HepG2 (cell line): ENCODE data around the gene AP1G1. TPM values are rescaled to one million over a fixed set of nuclear protein-coding genes. Genes with fewer than 3 reads are reported as not detected.

Source experiments
- CC2D1A ChIP-seq: sonication (generic); formaldehyde crosslinking; IDR thresholded peaks from 2 replicates; pipeline ENCODE4 v1.8.1; 2023; ENCODE audit warnings: mild to moderate bottlenecking, missing genetic modification reagents
- DNMT3B ChIP-seq: conservative IDR thresholded peaks from 2 replicates; pipeline ENCODE4 v1.6.1; 2016; ENCODE audit warnings: missing biosample characterization, control low read depth
- GATA4 ChIP-seq: sonication (generic); IDR thresholded peaks from 2 replicates; pipeline ENCODE4 v1.6.1; 2016; ENCODE audit warnings: antibody characterized with exemption, low read depth, borderline replicate concordance
- GATAD2A ChIP-seq: IDR thresholded peaks from 2 replicates; pipeline ENCODE4 v1.6.1; 2016
- LCORL ChIP-seq, 2 experiments: fragments of 450-650 bp in 1 of 2; sonication (generic) in 1 of 2; formaldehyde crosslinking in 1 of 2; IDR thresholded peaks; 2 replicates each; pipeline versions ENCODE4 v1.5.0 to v1.6.1; 2017 to 2020; ENCODE audit warnings: antibody characterized with exemption in 1 of 2, missing genetic modification reagents in 1 of 2
- NFATC3 ChIP-seq: sonication (generic); formaldehyde crosslinking; IDR thresholded peaks from 2 replicates; pipeline ENCODE4 v1.5.1; 2020; ENCODE audit warnings: mild to moderate bottlenecking, missing genetic modification reagents
- NFKB2 ChIP-seq: sonication (generic); formaldehyde crosslinking; IDR thresholded peaks from 2 replicates; pipeline ENCODE4 v1.4.0; 2020; ENCODE audit warnings: missing genetic modification reagents, borderline replicate concordance
- NFKBIZ ChIP-seq: IDR thresholded peaks from 2 replicates; pipeline ENCODE4 v1.6.1; 2018; ENCODE audit warnings: missing genetic modification reagents, missing compliant biosample characterization
- RARA ChIP-seq: IDR thresholded peaks from 2 replicates; pipeline ENCODE4 v1.6.1; 2016; ENCODE audit warnings: missing genetic modification reagents, missing compliant biosample characterization
- REXO4 ChIP-seq: sonication (generic); formaldehyde crosslinking; IDR thresholded peaks from 2 replicates; pipeline ENCODE4 v1.8.0; 2022; ENCODE audit warnings: missing genetic modification reagents, mild to moderate bottlenecking, borderline replicate concordance
- SAP130 ChIP-seq: IDR thresholded peaks from 2 replicates; pipeline ENCODE4 v1.6.1; 2016; ENCODE audit warnings: low read depth
- SMAD1 ChIP-seq: sonication (generic); formaldehyde crosslinking; IDR thresholded peaks from 2 replicates; pipeline ENCODE4 v1.4.0; 2020; ENCODE audit warnings: missing genetic modification reagents, low read depth, mild to moderate bottlenecking, borderline replicate concordance
- SP140L ChIP-seq: sonication (generic); formaldehyde crosslinking; IDR thresholded peaks from 2 replicates; pipeline ENCODE4 v1.4.0; 2020; ENCODE audit warnings: missing genetic modification reagents, borderline replicate concordance
- SUZ12 ChIP-seq: fragments of 150-350 bp; IDR thresholded peaks from 2 replicates; pipeline ENCODE4 v1.6.1; 2014; ENCODE audit warnings: low read depth, low read length
- THAP11 ChIP-seq: IDR thresholded peaks from 2 replicates; pipeline ENCODE4 v1.6.1; 2016; ENCODE audit warnings: missing biosample characterization, missing genetic modification reagents
- ZBTB1 ChIP-seq: sonication (generic); formaldehyde crosslinking; IDR thresholded peaks from 2 replicates; pipeline ENCODE4 v1.4.0; 2020; ENCODE audit warnings: missing genetic modification reagents, borderline replicate concordance
- ZNF317 ChIP-seq: sonication (generic); formaldehyde crosslinking; IDR thresholded peaks from 2 replicates; pipeline ENCODE4 v1.5.0; 2020; ENCODE audit warnings: mild to moderate bottlenecking, missing genetic modification reagents
- ZNF44 ChIP-seq: sonication (generic); formaldehyde crosslinking; IDR thresholded peaks from 2 replicates; pipeline ENCODE4 v1.5.1; 2020; ENCODE audit warnings: mild to moderate bottlenecking, missing genetic modification reagents
- ZSCAN25 ChIP-seq: sonication (generic); formaldehyde crosslinking; IDR thresholded peaks from 2 replicates; pipeline ENCODE4 v1.8.0; 2022; ENCODE audit warnings: mild to moderate bottlenecking, missing genetic modification reagents
- polyA plus RNA-seq, 8 experiments: library from polyadenylated mRNA; depleted of rRNA in 3 of 8; stranded (reverse) in 7 of 8; unstranded in 1 of 8; fragments of >200 nt; fragmentation: Illumina TruSeq in 4 of 8; extraction: Trizol in 4 of 8; gene quantifications; 2 replicates each; pipeline versions ENCODE4 v1.2.1 to v1.2.3, GENCODE V29; 2011 to 2016; ENCODE audit warnings: low read depth in 4 of 8, missing spikeins in 1 of 8, mixed read lengths in 1 of 8; ENCODE audit not compliant: insufficient read depth in 1 of 8
- total RNA-seq, 5 experiments: library from RNA; depleted of rRNA; stranded (reverse); fragments of >200 nt; fragmentation: Illumina TruSeq; extraction: Trizol; gene quantifications; 2 replicates each; pipeline ENCODE4 v1.2.3, GENCODE V29; 2016; ENCODE audit warnings: low read depth in 1 of 5
- TF ChIP-seq, protein P1 (sequence below): sonication (generic); formaldehyde crosslinking; IDR thresholded peaks from 2 replicates; pipeline ENCODE4 v1.4.0; 2020; ENCODE audit warnings: missing genetic modification reagents
- TF ChIP-seq, protein P2 (sequence below): sonication (generic); formaldehyde crosslinking; conservative IDR thresholded peaks from 2 replicates; pipeline ENCODE4 v1.4.0; 2020; ENCODE audit warnings: missing genetic modification reagents
- TF ChIP-seq, protein P3 (sequence below): sonication (generic); formaldehyde crosslinking; IDR thresholded peaks from 2 replicates; pipeline ENCODE4 v1.4.0; 2020; ENCODE audit warnings: mild to moderate bottlenecking, missing genetic modification reagents, borderline replicate concordance

Gene AP1G1
- total and polyA plus RNA-seq, 2 of the 13 experiments (the other 11 are each of a cell fraction or from before 2014, with no cell fraction given) = 62.2 to 66.2 TPM

DNA sequence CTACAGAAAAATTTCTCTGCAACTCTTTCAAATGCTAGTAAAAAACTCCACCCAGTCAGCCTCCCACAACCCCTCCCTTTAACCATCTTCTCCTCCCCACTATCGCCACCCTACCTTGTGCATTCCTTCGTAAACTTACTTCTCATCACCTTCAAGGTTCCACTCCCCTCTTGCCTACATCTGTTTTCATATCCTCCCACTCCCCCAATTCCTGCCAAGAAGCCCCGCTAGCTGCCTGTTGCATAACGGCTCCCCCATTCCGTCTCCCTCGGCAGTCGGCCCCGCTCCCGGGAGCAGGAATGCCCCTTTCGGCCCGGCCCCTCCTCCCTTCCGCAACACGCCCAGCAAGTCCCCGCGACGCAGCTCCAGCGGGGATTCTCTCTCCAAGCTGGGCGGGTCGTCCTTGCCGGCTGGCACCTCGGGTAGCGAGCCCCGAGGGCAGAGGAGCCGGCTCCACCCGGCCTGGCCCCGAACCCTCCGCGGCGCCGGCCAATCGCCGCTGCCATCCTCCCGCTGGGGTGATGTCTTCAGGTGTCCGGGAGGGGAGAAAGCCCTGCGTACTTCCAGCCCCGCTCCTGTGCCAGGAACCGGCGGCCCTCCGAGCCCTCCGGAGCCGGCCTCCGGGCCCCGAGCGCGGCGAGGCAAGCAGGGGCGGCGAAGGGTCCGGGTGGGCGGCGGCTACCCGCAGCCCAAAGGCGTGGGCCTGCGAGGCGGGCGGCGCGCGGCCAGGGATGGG is 85.7 kb downstream of the AP1G1 start (continued):
- TF ChIP-seq, protein P1, sequence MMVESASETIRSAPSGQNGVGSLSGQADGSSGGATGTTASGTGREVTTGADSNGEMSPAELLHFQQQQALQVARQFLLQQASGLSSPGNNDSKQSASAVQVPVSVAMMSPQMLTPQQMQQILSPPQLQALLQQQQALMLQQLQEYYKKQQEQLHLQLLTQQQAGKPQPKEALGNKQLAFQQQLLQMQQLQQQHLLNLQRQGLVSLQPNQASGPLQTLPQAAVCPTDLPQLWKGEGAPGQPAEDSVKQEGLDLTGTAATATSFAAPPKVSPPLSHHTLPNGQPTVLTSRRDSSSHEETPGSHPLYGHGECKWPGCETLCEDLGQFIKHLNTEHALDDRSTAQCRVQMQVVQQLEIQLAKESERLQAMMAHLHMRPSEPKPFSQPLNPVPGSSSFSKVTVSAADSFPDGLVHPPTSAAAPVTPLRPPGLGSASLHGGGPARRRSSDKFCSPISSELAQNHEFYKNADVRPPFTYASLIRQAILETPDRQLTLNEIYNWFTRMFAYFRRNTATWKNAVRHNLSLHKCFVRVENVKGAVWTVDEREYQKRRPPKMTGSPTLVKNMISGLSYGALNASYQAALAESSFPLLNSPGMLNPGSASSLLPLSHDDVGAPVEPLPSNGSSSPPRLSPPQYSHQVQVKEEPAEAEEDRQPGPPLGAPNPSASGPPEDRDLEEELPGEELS = peak; percentile 55; the same call in 1 of the 2 replicates
- TF ChIP-seq SAP130 (peak; percentile 87), DNMT3B (CRISPR knock-in tag) (no peak), REXO4 (CRISPR knock-in tag) (no peak), THAP11 (CRISPR knock-in tag) (peak; percentile 54; the same call in 1 of the 2 replicates), ZNF317 (CRISPR knock-in tag) (peak; percentile 47; the same call in 1 of the 2 replicates), CC2D1A (no peak), SUZ12 (no peak), SMAD1 (CRISPR knock-in tag) (peak; percentile 84; the same call in 1 of the 2 replicates), GATAD2A (CRISPR knock-in tag) (peak; percentile 54; the same call in 1 of the 2 replicates), NFKB2 (CRISPR knock-in tag) (no peak; the same call in 1 of the 2 replicates), NFATC3 (CRISPR knock-in tag) (0 out of 2 replicates have a peak, but pooled peaks have one; percentile 45), LCORL (IDR thresholded peaks at IDR 0.05) (peak; percentile 83), LCORL (CRISPR knock-in tag; IDR thresholded peaks at IDR 0.05) (peak; percentile 44; the same call in 1 of the 2 replicates), RARA (CRISPR knock-in tag) (no peak), ZSCAN25 (no peak), NFKBIZ (CRISPR knock-in tag) (no peak), ZBTB1 (no peak), ZNF44 (CRISPR knock-in tag) (no peak), SP140L (CRISPR knock-in tag) (no peak), GATA4 (no peak)
- TF ChIP-seq, protein P2, sequence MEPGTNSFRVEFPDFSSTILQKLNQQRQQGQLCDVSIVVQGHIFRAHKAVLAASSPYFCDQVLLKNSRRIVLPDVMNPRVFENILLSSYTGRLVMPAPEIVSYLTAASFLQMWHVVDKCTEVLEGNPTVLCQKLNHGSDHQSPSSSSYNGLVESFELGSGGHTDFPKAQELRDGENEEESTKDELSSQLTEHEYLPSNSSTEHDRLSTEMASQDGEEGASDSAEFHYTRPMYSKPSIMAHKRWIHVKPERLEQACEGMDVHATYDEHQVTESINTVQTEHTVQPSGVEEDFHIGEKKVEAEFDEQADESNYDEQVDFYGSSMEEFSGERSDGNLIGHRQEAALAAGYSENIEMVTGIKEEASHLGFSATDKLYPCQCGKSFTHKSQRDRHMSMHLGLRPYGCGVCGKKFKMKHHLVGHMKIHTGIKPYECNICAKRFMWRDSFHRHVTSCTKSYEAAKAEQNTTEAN (CRISPR knock-in tag) = no peak; the same call in 1 of the 2 replicates
- TF ChIP-seq, protein P3, sequence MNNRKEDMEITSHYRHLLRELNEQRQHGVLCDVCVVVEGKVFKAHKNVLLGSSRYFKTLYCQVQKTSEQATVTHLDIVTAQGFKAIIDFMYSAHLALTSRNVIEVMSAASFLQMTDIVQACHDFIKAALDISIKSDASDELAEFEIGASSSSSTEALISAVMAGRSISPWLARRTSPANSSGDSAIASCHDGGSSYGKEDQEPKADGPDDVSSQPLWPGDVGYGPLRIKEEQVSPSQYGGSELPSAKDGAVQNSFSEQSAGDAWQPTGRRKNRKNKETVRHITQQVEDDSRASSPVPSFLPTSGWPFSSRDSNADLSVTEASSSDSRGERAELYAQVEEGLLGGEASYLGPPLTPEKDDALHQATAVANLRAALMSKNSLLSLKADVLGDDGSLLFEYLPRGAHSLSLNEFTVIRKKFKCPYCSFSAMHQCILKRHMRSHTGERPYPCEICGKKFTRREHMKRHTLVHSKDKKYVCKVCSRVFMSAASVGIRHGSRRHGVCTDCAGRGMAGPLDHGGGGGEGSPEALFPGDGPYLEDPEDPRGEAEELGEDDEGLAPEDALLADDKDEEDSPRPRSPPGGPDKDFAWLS (CRISPR knock-in tag) = no peak
